Cerebellar cortex (tissue), 1 donor: ENCODE results near the gene MTFR1L.
A peak's percentile ranks its signal among the peaks of the same experiment; 100 is the strongest.

Experiments used
- DNase-seq: peaks from one replicate; pipeline ENCODE4 v3.0.0-alpha.2; 2015; ENCODE audit warnings: low spot score

Gene MTFR1L

DNA sequence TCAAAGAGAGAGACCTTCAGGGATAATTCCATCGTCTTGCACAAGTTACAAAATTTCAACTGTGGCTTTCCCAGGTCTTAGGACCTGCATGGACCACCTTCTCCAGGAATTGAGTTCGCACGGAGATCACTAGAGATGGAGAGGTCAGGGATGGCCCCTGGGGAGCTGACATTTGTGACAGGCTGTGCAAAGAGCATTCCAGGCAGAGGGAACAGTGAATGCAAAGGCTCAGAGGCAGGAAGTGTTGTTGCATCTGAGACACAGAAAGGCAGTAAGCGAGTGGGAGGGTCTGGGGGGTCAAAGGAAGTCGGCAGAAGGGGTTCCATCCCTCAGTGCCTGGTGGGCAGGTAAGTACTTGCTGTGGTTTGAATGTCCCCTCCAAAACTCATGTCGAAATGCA is 29.3 kb upstream of the MTFR1L start:
- no peak for DNase-seq

DNA sequence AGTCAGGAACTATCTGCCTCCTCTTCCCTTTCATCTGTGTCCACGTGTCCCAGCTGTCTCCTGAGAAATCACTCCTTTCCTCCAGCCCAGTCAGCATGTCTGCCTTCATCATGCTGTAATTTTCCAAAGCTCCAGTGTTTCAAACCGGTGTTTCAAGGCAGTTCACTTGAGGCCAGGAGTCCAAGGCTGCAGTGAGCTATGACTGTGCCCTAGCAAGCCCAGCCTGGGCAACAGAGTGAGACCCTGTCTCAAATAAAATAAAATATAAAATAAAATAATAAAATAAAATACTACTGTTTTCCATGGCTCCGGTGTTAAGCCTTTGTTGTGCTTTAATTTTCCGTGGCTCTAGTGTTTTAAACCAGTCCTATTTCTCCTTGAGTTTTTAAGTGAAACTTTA is 27.6 kb upstream of the MTFR1L start:
- DNase-seq = no peak

DNA sequence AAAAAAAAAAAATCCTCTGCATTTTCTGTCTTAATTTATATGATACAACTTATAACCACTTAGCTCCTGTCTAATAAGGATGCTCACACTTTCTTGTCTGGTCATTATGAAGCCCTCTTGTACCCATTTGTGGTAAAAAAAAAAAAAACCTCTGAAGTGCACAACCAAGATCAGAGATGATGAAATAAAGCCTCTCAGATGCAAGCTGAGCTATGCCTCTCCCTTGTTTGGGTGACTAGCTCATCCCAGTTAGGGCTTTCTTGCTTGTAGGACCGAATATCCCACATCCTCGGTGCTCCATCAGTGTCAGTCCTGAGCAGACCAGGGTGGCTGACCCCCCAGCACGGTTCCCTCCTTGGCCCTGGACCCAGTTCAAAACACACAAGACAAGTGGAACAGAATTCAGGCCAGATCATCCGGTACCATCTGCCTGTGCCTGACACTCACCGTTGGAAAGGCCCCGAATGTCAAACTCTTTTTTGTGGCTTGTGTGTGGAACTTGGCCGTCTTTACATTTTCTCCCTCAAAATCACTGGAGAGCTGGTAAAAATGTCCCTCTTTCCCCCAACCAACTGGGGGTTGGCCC is 26.1 kb upstream of the MTFR1L start:
- DNase-seq = peak; percentile 61

DNA sequence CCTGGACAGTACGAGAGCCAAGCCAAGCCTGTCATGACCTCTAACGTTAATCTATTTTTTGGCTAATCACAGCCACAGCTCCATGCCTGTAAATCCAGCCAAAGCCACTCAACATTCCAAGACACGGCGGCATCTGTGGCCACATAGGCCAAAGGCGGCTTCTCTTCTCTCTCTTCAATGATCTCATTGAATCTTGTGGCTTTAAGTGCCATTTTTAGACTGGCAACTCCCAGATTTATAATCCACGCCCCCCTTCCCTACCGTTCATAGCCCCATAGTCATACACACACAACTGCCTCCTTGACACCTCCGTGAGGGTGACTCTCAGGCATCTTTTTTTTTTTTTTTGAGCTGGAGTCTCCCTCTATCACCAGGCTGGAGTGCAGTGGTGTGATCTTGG is 25.4 kb upstream of the MTFR1L start:
- DNase-seq = no peak

DNA sequence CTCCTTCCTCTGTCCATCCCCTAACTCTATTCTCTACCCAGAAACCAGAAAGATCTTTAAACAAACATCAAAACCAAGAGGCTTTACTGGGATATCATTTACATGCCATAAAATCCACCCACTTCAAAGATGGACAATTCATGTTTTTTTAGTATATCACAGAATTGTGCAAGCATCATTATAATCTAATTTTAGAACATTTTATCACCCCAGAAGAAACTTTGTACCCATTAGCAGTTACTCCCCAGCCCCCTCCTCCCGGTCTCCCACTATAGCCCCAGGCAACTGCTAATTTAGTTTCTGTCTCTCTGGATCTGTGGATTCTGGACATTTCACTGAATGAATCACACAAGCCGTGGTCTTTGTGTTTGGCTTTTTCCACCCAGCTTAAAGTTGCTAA is 24.5 kb upstream of the MTFR1L start:
- DNase-seq = no peak

DNA sequence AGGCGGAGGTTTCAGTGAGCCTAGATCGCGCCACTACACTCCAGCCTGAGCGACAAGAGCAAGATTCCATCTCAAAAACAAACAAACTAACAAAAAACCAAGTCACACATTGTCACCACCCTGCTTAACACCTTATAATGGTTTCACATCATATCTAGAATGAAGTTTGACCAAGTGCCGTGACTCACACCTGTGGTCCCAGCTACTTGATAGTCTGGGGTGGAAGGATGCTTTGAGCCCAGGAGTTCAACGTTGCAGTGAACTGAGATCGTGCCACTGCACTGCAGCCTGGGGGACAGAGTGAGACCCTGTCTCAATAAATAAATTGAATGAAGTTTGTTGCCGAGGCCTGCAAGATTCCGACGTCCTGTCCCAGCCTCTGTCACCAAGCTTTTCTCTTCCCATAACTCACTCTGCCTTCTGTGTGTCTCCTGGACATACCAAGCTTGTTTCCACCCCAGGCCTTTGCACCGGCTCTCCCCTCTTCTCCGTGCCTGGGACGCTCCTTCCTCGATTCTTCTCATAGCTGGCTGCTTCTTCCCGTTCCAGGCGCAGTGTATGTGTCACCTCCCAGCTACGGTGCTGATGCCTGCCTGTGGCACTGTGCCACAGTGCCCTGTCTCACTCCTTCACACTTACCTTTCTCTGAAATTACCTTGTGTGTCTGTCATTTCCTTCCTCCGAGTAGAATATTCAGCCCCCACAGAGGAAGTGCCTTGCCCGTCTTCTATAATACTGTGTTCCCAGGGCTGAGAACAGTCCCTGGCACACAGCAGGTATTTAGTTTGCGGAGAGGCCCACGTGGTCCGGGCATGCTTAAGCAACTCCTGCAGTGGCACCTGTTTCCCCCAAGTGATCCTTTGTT is 23.6 kb upstream of the MTFR1L start:
- no peak for DNase-seq

DNA sequence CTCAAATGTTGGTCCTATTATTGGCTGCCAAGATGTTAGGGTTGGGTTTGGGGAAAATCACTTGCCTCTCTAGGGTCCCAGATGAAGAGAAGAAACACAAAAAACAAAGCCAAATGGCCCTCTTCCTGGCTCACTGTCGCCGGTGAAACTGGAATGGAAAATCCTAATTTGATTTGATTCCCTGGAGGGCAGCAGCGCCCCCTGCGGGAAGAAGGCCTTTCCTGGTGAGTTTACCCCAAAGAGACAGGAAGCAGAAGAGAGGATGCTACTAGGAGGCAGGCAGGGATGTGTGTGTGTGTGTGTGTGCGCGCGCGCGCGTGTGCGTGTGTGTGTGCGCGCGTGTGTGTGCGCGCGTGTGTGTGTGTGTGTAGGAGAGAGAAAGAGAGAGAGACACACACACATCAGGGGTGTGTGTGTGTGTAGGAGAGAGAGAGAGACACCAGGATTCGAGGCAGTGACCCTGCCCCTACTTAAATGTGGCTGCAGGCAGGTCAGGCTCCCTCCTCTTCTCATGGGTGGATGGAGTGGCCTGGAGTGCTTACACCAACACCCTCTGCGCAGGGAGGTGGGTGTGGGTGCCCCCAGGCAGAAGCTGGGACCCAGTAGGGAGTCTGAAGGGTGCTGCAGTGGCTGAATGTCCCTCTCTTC is 22.8 kb upstream of the MTFR1L start:
- peak; percentile 83 for DNase-seq

DNA sequence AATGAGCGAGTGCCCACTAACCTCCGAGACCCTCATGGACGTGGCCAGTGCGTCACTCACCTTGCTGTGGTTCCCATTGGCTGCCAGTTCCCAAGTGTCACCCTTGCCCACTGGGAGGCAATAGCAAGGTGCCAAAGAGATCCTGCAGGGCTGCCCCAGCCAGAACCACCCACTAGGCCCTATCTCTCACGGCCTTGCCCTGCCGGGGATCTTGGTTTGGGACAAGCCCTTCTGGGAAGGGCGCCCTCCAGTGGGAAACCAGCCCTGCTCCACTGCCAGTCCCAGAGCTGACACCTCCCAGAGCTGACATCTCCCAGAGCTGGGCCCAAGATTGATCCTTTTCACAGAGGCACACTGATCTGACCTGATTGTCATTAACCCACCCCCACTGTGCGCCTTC is 21.8 kb upstream of the MTFR1L start:
- peak; percentile 47 for DNase-seq

DNA sequence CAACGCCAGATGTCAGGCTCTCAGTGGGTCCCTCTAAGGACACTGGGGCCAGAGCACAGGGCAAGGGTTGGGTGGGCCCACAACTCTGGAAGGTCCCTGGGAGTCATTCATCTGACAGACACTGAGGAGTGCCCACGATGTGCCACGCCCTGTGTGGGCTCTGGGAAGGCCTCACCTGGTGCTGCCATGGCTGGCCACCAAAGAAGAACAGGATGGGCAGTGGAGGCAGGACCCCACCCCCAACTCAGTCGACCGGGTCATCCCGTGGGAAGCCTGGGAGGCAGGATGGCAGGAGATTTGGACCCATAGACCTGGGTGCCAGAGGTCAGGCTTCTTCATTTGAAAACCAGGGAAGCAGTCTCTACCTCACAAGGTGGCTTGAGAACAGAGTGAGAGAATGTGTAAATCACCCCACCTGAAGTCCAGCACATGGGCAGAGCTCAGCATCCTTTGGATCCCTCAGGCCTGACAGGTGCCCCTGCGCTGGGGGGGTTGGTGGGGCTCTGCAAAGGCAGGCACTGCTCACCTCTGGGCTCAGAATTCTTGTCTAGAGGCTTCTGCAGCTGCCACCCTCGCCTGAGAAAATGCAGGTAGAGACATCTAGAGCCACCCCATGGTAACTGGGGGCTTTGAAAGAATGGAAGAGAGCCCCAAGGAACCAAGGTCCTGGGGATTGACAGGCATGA is 20.9 kb upstream of the MTFR1L start:
- no peak for DNase-seq

DNA sequence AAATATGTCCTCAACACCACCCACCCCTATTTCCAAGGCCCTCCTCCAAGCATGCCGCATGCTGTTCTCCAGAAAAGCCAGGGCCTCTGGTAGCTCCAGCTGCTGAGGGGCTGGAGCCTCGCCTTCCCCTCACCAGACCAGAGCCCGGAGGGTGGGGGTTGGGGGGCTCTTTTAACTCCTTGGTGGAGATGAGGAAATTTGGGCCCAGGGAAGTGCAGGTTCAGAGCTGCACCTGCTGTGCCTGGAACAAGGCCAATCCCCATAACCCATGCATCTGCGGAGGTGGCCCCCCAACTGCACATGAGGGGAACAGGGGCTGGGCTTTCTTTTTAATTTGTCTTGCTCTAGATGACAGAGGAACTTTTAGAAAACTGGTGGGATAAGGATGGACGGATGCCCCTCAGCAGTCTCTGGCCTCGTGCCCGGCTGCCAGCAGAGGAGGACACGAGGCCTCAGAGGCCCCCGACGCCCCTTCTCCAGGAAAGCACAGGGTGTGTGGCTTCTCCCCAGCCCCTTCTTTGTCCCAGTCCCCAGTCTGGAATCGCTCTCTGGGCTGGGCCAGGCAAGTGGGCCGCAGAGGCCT is 20.3 kb upstream of the MTFR1L start:
- DNase-seq = no peak

DNA sequence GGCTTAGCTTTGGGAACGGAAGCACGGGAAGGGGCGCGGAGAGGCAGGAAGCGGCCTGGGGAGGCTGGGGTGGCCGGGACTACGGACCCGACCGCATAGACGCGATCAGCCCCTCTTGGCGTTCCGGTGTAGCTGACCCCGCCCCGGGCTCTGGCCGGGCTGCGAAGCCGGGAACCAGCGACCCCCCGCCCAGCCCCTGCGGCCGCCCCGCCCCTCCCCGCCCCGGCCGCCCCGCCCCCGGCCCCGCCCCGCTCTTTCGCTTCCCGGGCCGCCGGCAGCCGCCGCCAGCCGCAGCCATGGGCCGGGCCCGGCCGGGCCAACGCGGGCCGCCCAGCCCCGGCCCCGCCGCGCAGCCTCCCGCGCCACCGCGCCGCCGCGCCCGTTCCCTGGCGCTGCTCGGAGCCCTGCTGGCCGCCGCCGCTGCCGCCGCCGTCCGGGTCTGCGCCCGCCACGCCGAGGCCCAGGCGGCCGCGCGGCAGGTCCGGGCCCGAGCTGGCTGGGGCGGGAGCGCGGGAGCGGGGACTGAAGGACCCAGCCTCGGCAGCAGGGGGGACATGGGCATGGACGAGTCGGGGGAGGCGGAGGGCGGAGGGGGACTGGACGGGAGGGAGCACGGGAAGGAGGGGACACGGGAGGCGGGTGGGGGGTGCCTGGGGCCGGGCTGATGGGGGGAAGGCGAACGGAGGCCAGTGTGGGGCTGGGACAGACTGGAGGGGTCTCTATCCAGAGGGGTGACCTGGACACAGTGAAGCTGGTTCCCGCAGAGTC is 19.6 kb upstream of the MTFR1L start, which contains the start of gene SELENON:
SELENON (plus strand) TSS at position 259 of the 768 bp plus-strand sequence; CDS start at position 297, 38 bp downstream.
- no peak for DNase-seq

DNA sequence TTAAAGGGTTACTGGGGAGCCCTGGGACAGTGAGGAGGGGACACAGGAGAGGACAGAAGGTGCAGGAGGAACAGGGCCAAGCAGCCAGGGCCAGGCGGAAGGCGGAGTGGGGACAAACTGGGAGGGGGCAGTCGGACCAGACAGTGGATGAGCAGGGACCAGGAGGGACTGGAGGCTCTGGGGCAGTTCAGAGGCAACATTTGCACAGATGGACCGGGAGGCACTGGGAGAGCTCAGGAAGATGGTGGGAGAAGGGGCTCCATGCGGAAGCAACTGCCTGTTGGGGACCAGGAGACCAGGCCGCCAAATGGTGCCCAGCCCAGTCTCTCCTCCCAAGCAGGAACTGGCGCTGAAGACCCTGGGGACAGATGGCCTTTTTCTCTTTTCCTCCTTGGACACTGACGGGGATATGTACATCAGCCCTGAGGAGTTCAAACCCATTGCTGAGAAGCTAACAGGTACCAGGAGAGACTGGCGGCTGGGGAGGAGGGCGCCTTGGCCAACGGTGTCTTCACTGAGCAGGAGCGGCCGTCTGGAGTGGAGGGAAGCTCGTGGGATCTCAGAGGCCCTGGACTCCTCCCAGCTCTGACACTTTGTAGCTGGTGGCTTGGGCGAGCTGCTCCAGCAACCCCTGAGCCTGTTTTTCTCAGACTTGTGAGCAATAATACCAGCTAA is 18.9 kb upstream of the MTFR1L start:
- DNase-seq = peak; percentile 59

DNA sequence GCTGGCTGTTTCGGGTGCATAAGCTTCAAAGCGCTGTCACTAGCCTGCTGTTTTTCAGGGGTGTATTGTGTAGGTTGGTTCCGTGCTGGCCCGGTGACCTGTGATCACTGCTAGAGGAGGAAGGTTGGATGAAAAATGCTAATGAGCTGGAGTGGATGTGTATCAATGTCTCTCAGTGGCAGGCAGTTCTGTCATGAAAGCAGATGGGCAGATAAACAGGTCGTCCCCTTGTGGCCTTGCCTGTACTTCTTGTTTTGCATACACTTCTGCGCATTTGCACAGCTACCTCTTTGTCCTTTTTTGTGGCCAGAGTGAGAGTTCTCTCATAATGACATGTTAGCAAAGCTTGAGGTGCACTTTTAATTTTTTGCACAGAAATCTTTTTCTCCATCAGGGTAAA is 16.8 kb upstream of the MTFR1L start:
- peak; percentile 50 for DNase-seq

DNA sequence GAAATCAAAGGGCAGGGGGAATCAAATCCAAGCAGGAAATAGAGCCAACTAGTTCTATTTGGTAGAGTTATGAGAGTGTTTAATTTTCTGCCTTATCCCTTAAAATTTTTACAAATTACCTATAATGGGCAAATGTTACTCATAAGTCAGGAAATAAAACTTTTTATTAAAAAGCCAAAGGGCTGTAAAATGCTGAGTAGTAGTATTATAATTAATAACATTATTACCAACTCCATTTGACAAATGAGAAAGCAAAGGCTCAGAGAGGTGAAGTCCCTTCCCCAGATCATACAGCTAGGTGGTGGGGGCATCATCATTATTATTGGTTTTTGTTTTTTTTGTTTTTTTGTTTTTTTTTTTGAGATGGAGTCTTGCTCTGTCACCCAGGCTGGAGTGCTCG is 16.4 kb upstream of the MTFR1L start:
- no peak for DNase-seq

DNA sequence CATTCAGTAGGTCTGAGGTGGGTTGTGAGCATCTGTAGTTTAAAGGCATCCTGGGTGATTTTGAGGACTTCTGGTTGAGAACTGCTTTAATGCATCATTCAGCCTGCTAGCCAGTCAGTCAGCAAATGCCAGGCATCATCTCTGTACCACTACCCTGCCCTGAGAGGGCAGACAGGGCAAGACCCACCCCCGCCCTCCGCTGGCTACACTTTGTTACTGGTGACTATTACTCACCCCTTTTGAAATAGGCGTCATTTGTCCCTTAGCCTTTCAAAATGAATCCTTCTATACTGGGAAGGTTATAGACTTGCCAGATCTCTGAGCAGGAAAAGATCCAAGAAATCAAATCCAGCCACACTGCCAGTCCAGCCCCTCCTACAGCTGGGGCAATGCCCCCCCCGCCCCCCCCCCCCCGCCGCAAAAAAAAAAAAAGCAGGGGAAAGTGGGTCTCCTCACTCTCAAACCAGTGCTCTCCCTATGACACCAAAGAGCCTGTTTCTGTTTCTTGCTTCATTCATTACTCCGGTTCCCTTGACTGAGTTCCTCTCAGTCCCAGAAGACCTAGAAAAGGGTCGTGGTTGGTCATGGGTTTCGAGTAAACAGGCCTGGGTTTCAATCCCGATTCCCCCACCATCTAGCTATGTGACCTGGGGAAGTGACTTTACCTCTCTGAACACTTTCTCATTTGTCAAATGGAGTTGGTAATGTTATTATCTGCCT is 15.3 kb upstream of the MTFR1L start:
- DNase-seq = no peak

DNA sequence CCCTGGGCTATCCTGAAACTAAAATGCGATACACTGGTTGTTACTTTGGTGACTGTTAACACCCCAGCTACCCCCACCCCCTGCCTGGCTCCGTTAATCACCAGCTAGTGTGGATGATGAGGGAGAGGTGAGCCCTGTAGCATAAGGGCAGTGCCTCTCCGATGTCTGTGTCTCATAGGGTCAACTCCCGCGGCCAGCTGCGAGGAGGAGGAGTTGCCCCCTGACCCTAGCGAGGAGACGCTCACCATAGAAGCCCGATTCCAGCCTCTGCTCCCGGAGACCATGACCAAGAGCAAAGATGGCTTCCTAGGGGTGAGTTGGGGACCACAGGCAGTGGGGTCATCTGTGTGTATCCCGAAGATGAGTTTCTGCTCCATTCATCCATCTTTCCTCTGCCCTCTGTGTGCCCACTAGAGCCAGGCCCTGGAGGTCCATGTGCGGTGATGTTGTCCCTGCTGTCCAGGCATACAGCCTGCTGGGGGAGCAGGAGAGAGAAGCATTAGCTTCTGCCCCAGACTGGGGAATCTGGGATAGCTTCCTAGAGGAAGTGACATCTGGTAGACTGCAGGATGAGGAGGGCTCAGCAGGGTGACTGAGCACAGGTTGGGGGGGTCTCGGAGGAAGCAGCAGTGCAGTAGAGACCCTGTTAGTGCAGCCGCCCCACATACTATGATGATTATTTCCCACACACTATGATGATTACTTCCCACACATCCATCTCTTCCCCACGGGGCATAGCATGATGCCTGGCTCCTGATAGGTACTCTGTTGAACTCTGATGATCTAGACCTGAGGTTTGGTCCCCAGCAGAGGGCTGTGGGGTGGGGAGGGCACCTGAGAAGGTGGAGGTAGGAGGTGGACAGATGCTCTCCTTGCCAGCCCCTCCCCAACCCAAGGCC is 14.5 kb upstream of the MTFR1L start:
- no peak for DNase-seq

DNA sequence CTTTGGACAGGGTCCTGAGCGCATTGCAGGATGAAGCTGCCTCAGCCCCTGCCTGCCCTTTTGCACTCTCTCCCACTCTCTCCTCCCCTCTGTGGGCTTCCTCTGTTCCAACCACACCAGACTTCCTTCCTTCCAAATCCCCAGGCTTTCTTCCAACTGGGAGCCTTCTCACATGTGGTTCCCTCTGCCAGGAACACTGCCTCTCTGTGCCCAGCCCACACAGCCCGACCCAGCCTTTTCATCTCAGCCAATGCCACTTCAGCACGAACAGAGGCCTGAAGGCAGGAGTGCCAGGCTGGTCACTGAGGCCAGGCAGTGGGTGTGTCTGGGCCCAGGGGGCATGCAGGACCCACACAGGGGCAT is 13.9 kb upstream of the MTFR1L start:
- DNase-seq = peak; percentile 74

DNA sequence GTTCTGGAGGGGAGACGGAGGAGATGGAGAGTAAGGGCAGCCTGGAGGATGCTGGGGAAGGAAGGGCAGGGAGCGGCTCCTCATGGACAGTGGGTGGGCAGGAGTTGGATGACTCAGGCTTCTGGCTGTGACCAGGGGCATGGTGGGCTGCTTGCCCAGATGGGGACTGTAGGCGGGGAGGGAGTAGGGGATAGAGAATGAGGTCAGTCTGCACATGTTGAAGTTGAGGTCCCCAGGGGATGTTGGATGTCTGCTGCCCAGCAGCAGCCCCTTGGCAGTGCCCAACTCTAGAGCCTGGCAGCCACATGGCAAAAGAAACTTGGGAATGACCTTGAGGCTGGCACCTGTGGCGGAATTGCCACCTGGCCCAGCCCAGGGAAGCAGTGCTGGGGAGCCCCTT is 13.3 kb upstream of the MTFR1L start:
- DNase-seq = no peak
